GM12865 (cell line): ENCODE data around the gene NRCAM.

Source experiments
- DNase-seq: peaks from one replicate; pipeline ENCODE4 v3.0.0; 2010; ENCODE audit warnings: low read depth
- H3K4me3 ChIP-seq: 2 replicates; pipeline ENCODE4 v1.5.1; 2011; ENCODE audit warnings: mild to moderate bottlenecking, low read depth, low read length, control low read depth
- CTCF ChIP-seq: IDR thresholded peaks from 2 replicates; pipeline ENCODE4 v1.5.1; 2011; ENCODE audit warnings: low read length, control low read depth, low read depth, inconsistent platforms; ENCODE audit not compliant: insufficient read depth; ENCODE audit errors: missing control alignments

Gene NRCAM

GRCh38 chr7:108109221-108109908 is 346.9 kb downstream of the NRCAM start:
- TF ChIP-seq CTCF, result peak; percentile 33
- DNase-seq, result peak; percentile 22
- no peak overlapping the region for H3K4me3 ChIP-seq

- TF ChIP-seq CTCF, result no peak
- no peak for DNase-seq
- no peak overlapping the region for H3K4me3 ChIP-seq
Measured at GRCh38 chr7:108108131-108108530, 348.1 kb downstream of the NRCAM start.

GRCh38 chr7:108104324-108104723 is 351.9 kb downstream of the NRCAM start:
- DNase-seq, result no peak

GRCh38 chr7:108103558-108104298 is 352.5 kb downstream of the NRCAM start:
- no peak overlapping the region for H3K4me3 ChIP-seq
- no peak for TF ChIP-seq CTCF
- DNase-seq, result no peak

More at GRCh38 chr7:108104324-108104723, 351.9 kb downstream of the NRCAM start:
- TF ChIP-seq CTCF, result no peak
- no peak overlapping the region for H3K4me3 ChIP-seq

- no peak overlapping the region for H3K4me3 ChIP-seq
- no peak for DNase-seq
- TF ChIP-seq CTCF, result no peak
Measured at GRCh38 chr7:108102671-108103312, 353.4 kb downstream of the NRCAM start.

GRCh38 chr7:108101759-108102158 is 354.5 kb downstream of the NRCAM start:
- no peak for TF ChIP-seq CTCF
- no peak for DNase-seq

More at GRCh38 chr7:108101759-108102158, 354.5 kb downstream of the NRCAM start:
- H3K4me3 ChIP-seq, result no peak overlapping the region
